22Rv1 (cell line): ENCODE data around the gene SLFN12L.
"Not testable (repeated sequence)": the region's sequence is repeated elsewhere in the genome, so short reads cannot be mapped to it uniquely, and the experiment has no call there.

Source experiments
- CTCF ChIP-seq: fragments of 450-650 bp; IDR thresholded peaks from 2 replicates; pipeline ENCODE4 v1.5.1; 2017; ENCODE audit warnings: mild to moderate bottlenecking
- ZFX ChIP-seq: fragments of 450-650 bp; IDR thresholded peaks from 2 replicates; pipeline ENCODE4 v1.6.1; 2017; ENCODE audit warnings: antibody characterized with exemption, borderline replicate concordance

- TF ChIP-seq CTCF, ZFX: not testable (repeated sequence)
Observed at GRCh38 chr17:35529326-35529725, 8.2 kb downstream of the SLFN12L start.
